HepG2 (cell line): ENCODE data around the gene PPP1R7. TPM values are rescaled to one million over a fixed set of nuclear protein-coding genes. Genes with fewer than 3 reads are reported as not detected.

Experiments
- ATAC-seq: fragments of 200-7000 bp; cut with Tn5 transposase; 3 replicates; pipeline ENCODE4 v1.9.1; 2020; ENCODE audit warnings: mild to moderate bottlenecking, moderate library complexity
- BruUV-seq: library from RNA; stranded (reverse); fragments of 400-500 nt; replicated peaks from 2 replicates; lab custom pipeline; 2021; lab: Mats Ljungman, UMichigan
- CTCF ChIA-PET: fragments of 300-600 bp; formaldehyde crosslinking; extraction: SDS; loops from one replicate; lab custom pipeline; 2021; ENCODE audit warnings: low total read pairs, inconsistent platforms, low intra/inter-chr PET ratio; lab: Yijun Ruan, JAX
- POLR2A ChIA-PET: fragments of 350-600 bp; sonication (Branson Sonifier 250); formaldehyde crosslinking; loops from one replicate; lab custom pipeline; 2020; ENCODE audit warnings: antibody characterized with exemption, inconsistent platforms; lab: Yijun Ruan, JAX
- DNase-seq: peaks from one replicate; pipeline ENCODE4 v3.0.0-alpha.2; 2015; ENCODE audit warnings: low spot score
- FAIRE-seq: peaks from 3 replicates; lab custom pipeline; 2011; peaks lifted over from hg19 to GRCh38; lab: Jason Lieb, UNC
- H2AFZ ChIP-seq: one replicate; pipeline ENCODE4 v1.6.1; 2011; ENCODE audit warnings: low read length, inconsistent platforms
- H3K27ac ChIP-seq: fragments of 300-600 bp; 3 replicates; pipeline ENCODE4 v1.8.0; 2011; ENCODE audit warnings: mixed run types, mild to moderate bottlenecking, mixed read lengths, low read length, inconsistent platforms; ENCODE audit not compliant: insufficient read depth; ENCODE audit errors: extremely low read length
- H3K27me3 ChIP-seq, 2 experiments: fragments of 200-600 bp in 1 of 2; 2 replicates in 1 of 2; 3 replicates in 1 of 2; pipeline versions ENCODE4 v1.6.0 to v1.8.0; 2011; ENCODE audit warnings: low read length in 2 of 2, mild to moderate bottlenecking in 2 of 2, moderate library complexity in 2 of 2, inconsistent platforms in 1 of 2; ENCODE audit not compliant: insufficient read depth in 2 of 2, control insufficient read depth in 1 of 2
- H3K36me3 ChIP-seq, 2 experiments: fragments of 200-600 bp in 1 of 2; replicated peaks in 1 of 2; 2 replicates in 1 of 2; 3 replicates in 1 of 2; pipeline versions ENCODE4 v1.5.1 to v1.8.0; 2011; ENCODE audit warnings: low read length in 2 of 2, inconsistent platforms in 1 of 2; ENCODE audit not compliant: insufficient read depth in 2 of 2, control insufficient read depth in 1 of 2
- H3K4me1 ChIP-seq: 2 replicates; pipeline ENCODE4 v1.5.1; 2012; ENCODE audit warnings: low read length, inconsistent platforms; ENCODE audit not compliant: insufficient read depth
- H3K4me2 ChIP-seq: 2 replicates; pipeline ENCODE4 v1.6.0; 2011; ENCODE audit warnings: low read depth, low read length, inconsistent platforms
- H3K4me3 ChIP-seq, 3 experiments: fragments of 200-600 bp in 1 of 3; sonication (generic), shearing (Covaris generic) in 1 of 3; replicated peaks in 1 of 3; 2 replicates each; pipeline ENCODE4 v1.5.1; 2011 to 2016; ENCODE audit warnings: low read length in 3 of 3, inconsistent platforms in 2 of 3, low read depth in 2 of 3, mild to moderate bottlenecking in 2 of 3, control low read depth in 1 of 3, mixed read lengths in 1 of 3; ENCODE audit not compliant: insufficient read depth in 1 of 3
- H3K79me2 ChIP-seq: one replicate; pipeline ENCODE4 v1.6.1; 2011; ENCODE audit warnings: low read length, inconsistent platforms; ENCODE audit not compliant: insufficient read depth
- H3K9ac ChIP-seq: 2 replicates; pipeline ENCODE4 v1.6.0; 2011; ENCODE audit warnings: mild to moderate bottlenecking, low read depth, low read length, inconsistent platforms; ENCODE audit not compliant: insufficient read depth
- H3K9me3 ChIP-seq: 2 replicates; pipeline ENCODE4 v1.5.1; 2012; ENCODE audit warnings: mild to moderate bottlenecking, low read length
- H4K20me1 ChIP-seq: 2 replicates; pipeline ENCODE4 v1.6.0; 2011; ENCODE audit warnings: inconsistent platforms, mild to moderate bottlenecking, low read length, moderate library complexity; ENCODE audit not compliant: insufficient read depth
- AGO1 ChIP-seq: fragments of 200-400 bp; formaldehyde crosslinking; IDR thresholded peaks from 2 replicates; pipeline ENCODE4 v1.6.1; 2017; ENCODE audit warnings: mild to moderate bottlenecking, low read depth, low read length, moderate library complexity; ENCODE audit not compliant: poor library complexity, severe bottlenecking
- AGO2 ChIP-seq: fragments of 200-400 bp; formaldehyde crosslinking; optimal IDR thresholded peaks from 2 replicates; pipeline ENCODE3; 2017; ENCODE audit warnings: mild to moderate bottlenecking, low read depth, low read length, moderate library complexity
- ARNT ChIP-seq: fragments of 450-650 bp; IDR thresholded peaks from 2 replicates; pipeline ENCODE4 v1.6.1; 2017
- GFI1 ChIP-seq: sonication (generic); formaldehyde crosslinking; IDR thresholded peaks from 2 replicates; pipeline ENCODE4 v1.5.0; 2020; ENCODE audit warnings: missing genetic modification reagents, mild to moderate bottlenecking, borderline replicate concordance
- RAD21 ChIP-seq: fragments of 450-650 bp; formaldehyde crosslinking; IDR thresholded peaks from 2 replicates; pipeline ENCODE4 v1.5.0; 2020; ENCODE audit warnings: mild to moderate bottlenecking
- STAG1 ChIP-seq: sonication (generic); formaldehyde crosslinking; IDR thresholded peaks from 2 replicates; pipeline ENCODE4 v1.4.0; 2020; ENCODE audit warnings: missing genetic modification reagents
- ZNF549 ChIP-seq: sonication (generic); formaldehyde crosslinking; IDR thresholded peaks from 2 replicates; pipeline ENCODE4 v1.5.0; 2020; ENCODE audit warnings: missing genetic modification reagents
- ZNF775 ChIP-seq: sonication (generic); formaldehyde crosslinking; IDR thresholded peaks from 2 replicates; pipeline ENCODE4 v1.4.0; 2020; ENCODE audit warnings: missing genetic modification reagents, mild to moderate bottlenecking, moderate library complexity, borderline replicate concordance
- WGBS: methylation state at CpG from one replicate; pipeline ENCODE4 v1.1.6; 2017; ENCODE audit warnings: low lambda C conversion rate; 5-methylcytosine and 5-hydroxymethylcytosine counted together
- in situ Hi-C: cut with HindIII; loops from 2 replicates; pipeline ENCODE4 v1.10.0; 2017; ENCODE audit warnings: low pct_unique_long_range_greater_than_20kb; ENCODE audit not compliant: extremely low pct_ligation_motif_present
- intact Hi-C: fragments of 100-400 bp; cut with micrococcal nuclease; formaldehyde crosslinking; loops from one replicate; pipeline ENCODE4 v1.10.0; 2022; ENCODE audit not compliant: unreplicated experiment
- polyA plus RNA-seq, 8 experiments: library from polyadenylated mRNA; depleted of rRNA in 3 of 8; stranded (reverse) in 7 of 8; unstranded in 1 of 8; fragments of >200 nt; fragmentation: Illumina TruSeq in 4 of 8; extraction: Trizol in 4 of 8; gene quantifications; 2 replicates each; pipeline versions ENCODE4 v1.2.1 to v1.2.3, GENCODE V29; 2011 to 2016; ENCODE audit warnings: low read depth in 4 of 8, missing spikeins in 1 of 8, mixed read lengths in 1 of 8; ENCODE audit not compliant: insufficient read depth in 1 of 8
- total RNA-seq, 5 experiments: library from RNA; depleted of rRNA; stranded (reverse); fragments of >200 nt; fragmentation: Illumina TruSeq; extraction: Trizol; gene quantifications; 2 replicates each; pipeline ENCODE4 v1.2.3, GENCODE V29; 2016; ENCODE audit warnings: low read depth in 1 of 5
- TF ChIP-seq, protein P1 (sequence below): sonication (generic); formaldehyde crosslinking; IDR thresholded peaks from 2 replicates; pipeline ENCODE4 v1.5.0; 2020; ENCODE audit warnings: mild to moderate bottlenecking, missing genetic modification reagents, moderate library complexity
- TF ChIP-seq, protein P2 (sequence below): sonication (generic); formaldehyde crosslinking; IDR thresholded peaks from 2 replicates; pipeline ENCODE4 v1.4.0; 2020; ENCODE audit warnings: mild to moderate bottlenecking, missing genetic modification reagents

PPP1R7 gene
- total and polyA plus RNA-seq, 2 of the 13 experiments (the other 11 are each of a cell fraction or from before 2014, with no cell fraction given) = 33.3 to 67.9 TPM

DNA sequence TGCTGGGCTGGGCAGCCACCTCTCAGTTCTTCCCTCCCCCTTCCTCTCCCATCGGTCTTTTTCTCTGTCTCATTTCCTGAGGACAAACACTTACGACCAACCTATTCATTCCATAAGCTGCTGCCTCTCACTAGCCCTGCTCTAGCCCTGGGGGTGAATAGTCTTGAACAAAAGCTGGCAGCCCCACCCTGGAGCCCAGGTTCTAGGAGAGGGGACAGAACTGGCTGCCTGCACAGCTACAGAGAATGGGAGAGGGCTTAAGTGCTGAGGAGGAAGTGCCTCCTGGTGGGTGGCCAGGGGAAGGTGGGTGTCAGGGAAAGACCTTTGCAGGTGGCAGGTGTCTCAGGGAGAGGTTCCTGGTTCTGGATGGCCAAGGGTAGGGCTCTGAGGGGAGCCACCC, 61.0 kb downstream of the PPP1R7 start:
- intact Hi-C loops (no loop called here), in situ Hi-C loops (loop anchor here (25.0 kb wide), 1 partner anchor 649 kb away; the partner anchor contains the start of genes ANKMY1, DUSP28 and RNPEPL1)
- CTCF ChIA-PET = interaction anchor here (1.0 kb wide), 1 partner anchor 130 kb away, joined by 3 read pairs; no protein-coding TSS in a partner anchor
- Histone ChIP-seq H3K36me3 (no peaks in the 10 kb centered on the region), H3K9ac (no peak overlapping the region), H3K27me3 (peaks cover 29 to 57% of the 10 kb centered on the region in 2 experiments), H3K4me3 (no peak overlapping the region), H3K9me3 (no peaks in the 10 kb centered on the region), H3K27ac (no peak overlapping the region), H3K4me1 (peaks cover 35% of the 10 kb centered on the region), H3K79me2 (no peaks in the 10 kb centered on the region), H3K4me2 (no peak overlapping the region), H2AFZ (no peak overlapping the region), H4K20me1 (no peaks in the 10 kb centered on the region)
- WGBS = 8% methylated on average over 2 of the region's 2 CpGs
- DNase-seq (no peak), ATAC-seq (peak; percentile 11; the same call in 2 of the 3 replicates), FAIRE-seq (no peak)
- TF ChIP-seq, protein P1, sequence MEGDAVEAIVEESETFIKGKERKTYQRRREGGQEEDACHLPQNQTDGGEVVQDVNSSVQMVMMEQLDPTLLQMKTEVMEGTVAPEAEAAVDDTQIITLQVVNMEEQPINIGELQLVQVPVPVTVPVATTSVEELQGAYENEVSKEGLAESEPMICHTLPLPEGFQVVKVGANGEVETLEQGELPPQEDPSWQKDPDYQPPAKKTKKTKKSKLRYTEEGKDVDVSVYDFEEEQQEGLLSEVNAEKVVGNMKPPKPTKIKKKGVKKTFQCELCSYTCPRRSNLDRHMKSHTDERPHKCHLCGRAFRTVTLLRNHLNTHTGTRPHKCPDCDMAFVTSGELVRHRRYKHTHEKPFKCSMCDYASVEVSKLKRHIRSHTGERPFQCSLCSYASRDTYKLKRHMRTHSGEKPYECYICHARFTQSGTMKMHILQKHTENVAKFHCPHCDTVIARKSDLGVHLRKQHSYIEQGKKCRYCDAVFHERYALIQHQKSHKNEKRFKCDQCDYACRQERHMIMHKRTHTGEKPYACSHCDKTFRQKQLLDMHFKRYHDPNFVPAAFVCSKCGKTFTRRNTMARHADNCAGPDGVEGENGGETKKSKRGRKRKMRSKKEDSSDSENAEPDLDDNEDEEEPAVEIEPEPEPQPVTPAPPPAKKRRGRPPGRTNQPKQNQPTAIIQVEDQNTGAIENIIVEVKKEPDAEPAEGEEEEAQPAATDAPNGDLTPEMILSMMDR = peak; percentile 59
- TF ChIP-seq ZNF775 (CRISPR knock-in tag) = no peak
- TF ChIP-seq RAD21 = peak; percentile 19; the same call in 1 of the 2 replicates
- peak; percentile 49 for TF ChIP-seq STAG1 (CRISPR knock-in tag)
- no TSS peak for BruUV-seq
- POLR2A ChIA-PET = no interaction called here

DNA sequence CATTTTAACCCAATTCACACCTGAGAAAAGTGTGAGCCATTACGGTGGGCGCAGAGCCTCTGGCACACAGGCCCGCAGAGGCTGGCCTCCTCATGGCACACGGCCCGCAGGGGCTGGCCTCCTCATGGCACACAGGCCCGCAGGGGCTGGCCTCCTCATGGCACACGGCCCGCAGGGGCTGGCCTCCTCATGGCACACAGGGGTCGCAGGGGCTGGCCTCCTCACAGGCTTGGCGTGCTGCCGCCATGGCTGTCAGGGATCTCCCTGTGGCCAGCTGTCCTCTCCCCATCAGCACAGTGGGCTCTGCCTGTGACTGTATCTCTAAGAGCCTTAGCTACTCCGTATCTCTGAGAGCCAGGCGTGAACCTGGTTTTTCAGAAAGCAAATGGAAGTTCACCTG, 62.8 kb downstream of the PPP1R7 start:
- no peak overlapping the region for H2AFZ ChIP-seq
- WGBS = 60% methylated on average over 12 of the region's 13 CpGs
- CTCF ChIA-PET = no interaction called here
- H3K36me3 ChIP-seq = no peaks in the 10 kb centered on the region
- peaks cover 39% of the 10 kb centered on the region for H3K4me1 ChIP-seq
- H3K4me3 ChIP-seq = no peak overlapping the region
- no peak overlapping the region for H3K9ac ChIP-seq
- no peaks in the 10 kb centered on the region for H4K20me1 ChIP-seq
- peaks cover 25 to 54% of the 10 kb centered on the region in 2 experiments for H3K27me3 ChIP-seq
- no TSS peak for BruUV-seq
- H3K9me3 ChIP-seq = no peaks in the 10 kb centered on the region
- POLR2A ChIA-PET = no interaction called here
- FAIRE-seq (no peak), DNase-seq (no peak), ATAC-seq (no peak)
- H3K4me2 ChIP-seq = no peak overlapping the region
- no peak overlapping the region for H3K27ac ChIP-seq
- H3K79me2 ChIP-seq = no peaks in the 10 kb centered on the region
- in situ Hi-C loops (loop anchor here (25.0 kb wide), 1 partner anchor 651 kb away; the partner anchor contains the start of genes ANKMY1, DUSP28 and RNPEPL1), intact Hi-C loops (no loop called here)
- TF ChIP-seq AGO2 (peak; percentile 32), ARNT (no peak), AGO1 (peak; percentile 59), ZNF549 (no peak), GFI1 (CRISPR knock-in tag) (no peak)
- TF ChIP-seq, protein P2, sequence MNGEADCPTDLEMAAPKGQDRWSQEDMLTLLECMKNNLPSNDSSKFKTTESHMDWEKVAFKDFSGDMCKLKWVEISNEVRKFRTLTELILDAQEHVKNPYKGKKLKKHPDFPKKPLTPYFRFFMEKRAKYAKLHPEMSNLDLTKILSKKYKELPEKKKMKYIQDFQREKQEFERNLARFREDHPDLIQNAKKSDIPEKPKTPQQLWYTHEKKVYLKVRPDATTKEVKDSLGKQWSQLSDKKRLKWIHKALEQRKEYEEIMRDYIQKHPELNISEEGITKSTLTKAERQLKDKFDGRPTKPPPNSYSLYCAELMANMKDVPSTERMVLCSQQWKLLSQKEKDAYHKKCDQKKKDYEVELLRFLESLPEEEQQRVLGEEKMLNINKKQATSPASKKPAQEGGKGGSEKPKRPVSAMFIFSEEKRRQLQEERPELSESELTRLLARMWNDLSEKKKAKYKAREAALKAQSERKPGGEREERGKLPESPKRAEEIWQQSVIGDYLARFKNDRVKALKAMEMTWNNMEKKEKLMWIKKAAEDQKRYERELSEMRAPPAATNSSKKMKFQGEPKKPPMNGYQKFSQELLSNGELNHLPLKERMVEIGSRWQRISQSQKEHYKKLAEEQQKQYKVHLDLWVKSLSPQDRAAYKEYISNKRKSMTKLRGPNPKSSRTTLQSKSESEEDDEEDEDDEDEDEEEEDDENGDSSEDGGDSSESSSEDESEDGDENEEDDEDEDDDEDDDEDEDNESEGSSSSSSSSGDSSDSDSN (CRISPR knock-in tag) = 0 out of 2 replicates have a peak, but pooled peaks have one; percentile 20
